ENCODE results near the gene LMAN1L.

- TF ChIP-seq CTCF (IDR thresholded peaks at IDR 0.05), result no peak
- no peak for TF ChIP-seq POLR2A (IDR thresholded peaks at IDR 0.05)
Measured at GRCh38 chr15:74804935-74805334, 7.7 kb upstream of the LMAN1L start.

All from thyroid gland (tissue), 4 donors.